Epithelial cell of esophagus (primary cell): ENCODE results near the gene XRCC5.
A peak's percentile ranks its signal among the peaks of the same experiment; 100 is the strongest.

Source experiments
- DNase-seq: peaks from one replicate; pipeline ENCODE4 v3.0.0; 2010; ENCODE audit warnings: low read depth
- H3K4me3 ChIP-seq: 2 replicates; pipeline ENCODE4 v1.5.1; 2011; ENCODE audit warnings: mild to moderate bottlenecking, low read length, control low read depth
- CTCF ChIP-seq: IDR thresholded peaks from 2 replicates; pipeline ENCODE4 v1.5.1; 2011; ENCODE audit warnings: low read depth, mild to moderate bottlenecking, low read length, control low read depth, inconsistent platforms; ENCODE audit not compliant: insufficient read depth; ENCODE audit errors: missing control alignments

XRCC5 gene

GRCh38 chr2:216221811-216222210, 112.7 kb downstream of the XRCC5 start:
- TF ChIP-seq CTCF: no peak
- no peak overlapping the region for H3K4me3 ChIP-seq
- peak; percentile 47 for DNase-seq

- peak; percentile 41 for TF ChIP-seq CTCF
- DNase-seq: peak; percentile 38
- H3K4me3 ChIP-seq: no peak overlapping the region
These were observed 113.7 kb downstream of the XRCC5 start for GRCh38 chr2:216222650-216223352.

- no peak for TF ChIP-seq CTCF
- no peak overlapping the region for H3K4me3 ChIP-seq
- no peak for DNase-seq
These were observed 115.2 kb downstream of the XRCC5 start for GRCh38 chr2:216224388-216224787.

- H3K4me3 ChIP-seq: no peak overlapping the region
- DNase-seq: no peak
- no peak for TF ChIP-seq CTCF
These were observed 120.2 kb downstream of the XRCC5 start for GRCh38 chr2:216229277-216229914.

GRCh38 chr2:216231867-216232266, 122.7 kb downstream of the XRCC5 start:
- DNase-seq: no peak
- no peak overlapping the region for H3K4me3 ChIP-seq
- TF ChIP-seq CTCF: no peak

- no peak overlapping the region for H3K4me3 ChIP-seq
- DNase-seq: no peak
- no peak for TF ChIP-seq CTCF
These were observed 123.6 kb downstream of the XRCC5 start for GRCh38 chr2:216232721-216233120.
